K562 (cell line): ENCODE measurements around the gene ITPR1. TPM values are rescaled to one million over a fixed set of nuclear protein-coding genes. Genes with fewer than 3 reads are reported as not detected.

Experiments
- ASH1L ChIP-seq: fragments of 450-650 bp; IDR thresholded peaks from 2 replicates; pipeline ENCODE4 v1.6.1; 2018; ENCODE audit warnings: borderline replicate concordance, mild to moderate bottlenecking, low read depth; ENCODE audit not compliant: partially characterized antibody
- EGR1 ChIP-seq: fragments of 450-650 bp; conservative IDR thresholded peaks from 2 replicates; pipeline ENCODE4 v1.6.1; 2017; ENCODE audit warnings: mild to moderate bottlenecking
- EZH2 ChIP-seq: IDR thresholded peaks from 2 replicates; pipeline ENCODE4 v1.6.1; 2012; ENCODE audit warnings: low read depth, mild to moderate bottlenecking, inconsistent platforms, low read length, borderline replicate concordance
- HNRNPLL ChIP-seq: fragments of 200-400 bp; formaldehyde crosslinking; IDR thresholded peaks from 2 replicates; pipeline ENCODE4 v1.6.1; 2017; ENCODE audit warnings: low read length, low read depth, mild to moderate bottlenecking; ENCODE audit not compliant: poor library complexity, severe bottlenecking
- TCFL5 ChIP-seq: fragments of 250-450 bp; sonication (Bioruptor Pico); conservative IDR thresholded peaks from 2 replicates; pipeline ENCODE4 v1.6.1; 2021; ENCODE audit warnings: mild to moderate bottlenecking, moderate library complexity, matching md5 sums
- ZNF644 ChIP-seq: fragments of 200-800 bp; sonication (Bioruptor generic); IDR thresholded peaks from 2 replicates; pipeline ENCODE4 v1.6.1; 2016; ENCODE audit warnings: low read depth, missing genetic modification characterization, missing compliant biosample characterization
- ZNF695 ChIP-seq: fragments of 450-650 bp; formaldehyde crosslinking; IDR thresholded peaks from 2 replicates; pipeline ENCODE4 v1.4.0; 2020; ENCODE audit warnings: mild to moderate bottlenecking, moderate library complexity
- polyA plus RNA-seq, 8 experiments: library from polyadenylated mRNA; depleted of rRNA in 4 of 8; stranded (reverse) in 5 of 8; unstranded in 3 of 8; fragments of >200 nt; fragmentation: Nextera tagmentation in 2 of 8; fragmentation: Illumina TruSeq in 1 of 8; extraction: Ambion mirVana in 2 of 8; extraction: Trizol in 1 of 8; gene quantifications; 2 replicates each; pipeline versions ENCODE4 v1.2.1 to v1.2.3, GENCODE V29; 2011 to 2014; ENCODE audit warnings: inconsistent platforms in 1 of 8, missing spikeins in 1 of 8
- total RNA-seq, 7 experiments: library from RNA; depleted of rRNA in 6 of 7; stranded (reverse); fragments of >200 nt in 6 of 7; fragmentation: Illumina TruSeq in 2 of 7; extraction: Trizol in 2 of 7; gene quantifications; 2 replicates each; pipeline versions ENCODE4 v1.2.1 to v1.2.3, GENCODE V29; 2011 to 2021; ENCODE audit warnings: low replicate concordance in 1 of 7
- TF ChIP-seq, protein P1 (sequence below): fragments of 250-450 bp; sonication (Bioruptor Pico); IDR thresholded peaks from 2 replicates; pipeline ENCODE4 v1.8.0; 2022; ENCODE audit warnings: inconsistent platforms
- TF ChIP-seq, protein P2 (sequence below): fragments of 450-650 bp; formaldehyde crosslinking; IDR thresholded peaks from 2 replicates; pipeline ENCODE4 v1.4.0; 2022; ENCODE audit warnings: missing genetic modification characterization
- TF ChIP-seq, protein P3 (sequence below): fragments of 250-450 bp; sonication (Bioruptor Pico); IDR thresholded peaks from 2 replicates; pipeline ENCODE4 v1.5.0; 2021
- TF ChIP-seq, protein P4 (sequence below), 2 experiments: fragments of 450-650 bp; IDR thresholded peaks; 2 replicates each; pipeline ENCODE4 v1.6.1; 2016; ENCODE audit warnings: mild to moderate bottlenecking in 2 of 2, borderline replicate concordance in 1 of 2, low read depth in 1 of 2, moderate library complexity in 1 of 2
- TF ChIP-seq, protein P5 (sequence below): fragments of 450-650 bp; IDR thresholded peaks from 2 replicates; pipeline ENCODE4 v1.6.1; 2016; ENCODE audit warnings: borderline replicate concordance

The ITPR1 gene
- total and polyA plus RNA-seq, 9 of the 15 experiments (the other 6 are each of a cell fraction or from before 2014, with no cell fraction given), result 22.4 to 40.0 (median 27.4) TPM

DNA sequence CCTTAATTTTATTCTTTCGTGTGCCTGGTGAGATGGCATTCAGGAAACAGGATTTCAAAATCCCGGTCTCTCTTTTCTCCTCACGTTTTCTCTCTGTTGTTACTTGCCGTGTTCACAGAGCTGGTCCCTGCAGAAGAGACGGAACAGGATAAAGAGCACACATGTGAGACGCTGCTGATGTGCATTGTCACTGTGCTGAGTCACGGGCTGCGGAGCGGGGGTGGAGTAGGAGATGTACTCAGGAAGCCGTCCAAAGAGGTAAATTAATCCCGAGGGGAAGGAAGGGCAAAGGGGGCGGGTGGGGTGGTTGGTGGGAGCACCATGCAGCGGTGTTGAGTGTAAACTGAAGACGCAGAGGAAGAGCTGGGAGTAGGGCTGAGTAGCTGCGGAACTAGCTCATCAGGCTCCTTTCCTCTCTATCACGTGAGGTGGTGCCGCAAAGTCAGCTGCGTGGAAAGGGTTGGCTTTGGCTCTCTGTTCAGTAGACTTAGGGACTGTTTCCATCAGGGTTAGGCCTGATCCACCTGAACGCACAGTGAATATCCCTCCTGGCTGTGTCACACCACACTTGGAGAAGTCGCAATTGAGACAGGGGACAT lies 321.3 kb downstream of the ITPR1 start (continued):
- TF ChIP-seq, protein P1, sequence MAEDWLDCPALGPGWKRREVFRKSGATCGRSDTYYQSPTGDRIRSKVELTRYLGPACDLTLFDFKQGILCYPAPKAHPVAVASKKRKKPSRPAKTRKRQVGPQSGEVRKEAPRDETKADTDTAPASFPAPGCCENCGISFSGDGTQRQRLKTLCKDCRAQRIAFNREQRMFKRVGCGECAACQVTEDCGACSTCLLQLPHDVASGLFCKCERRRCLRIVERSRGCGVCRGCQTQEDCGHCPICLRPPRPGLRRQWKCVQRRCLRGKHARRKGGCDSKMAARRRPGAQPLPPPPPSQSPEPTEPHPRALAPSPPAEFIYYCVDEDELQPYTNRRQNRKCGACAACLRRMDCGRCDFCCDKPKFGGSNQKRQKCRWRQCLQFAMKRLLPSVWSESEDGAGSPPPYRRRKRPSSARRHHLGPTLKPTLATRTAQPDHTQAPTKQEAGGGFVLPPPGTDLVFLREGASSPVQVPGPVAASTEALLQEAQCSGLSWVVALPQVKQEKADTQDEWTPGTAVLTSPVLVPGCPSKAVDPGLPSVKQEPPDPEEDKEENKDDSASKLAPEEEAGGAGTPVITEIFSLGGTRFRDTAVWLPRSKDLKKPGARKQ (CRISPR knock-in tag), result no peak
- peak; percentile 80 for TF ChIP-seq HNRNPLL
- TF ChIP-seq, protein P2, sequence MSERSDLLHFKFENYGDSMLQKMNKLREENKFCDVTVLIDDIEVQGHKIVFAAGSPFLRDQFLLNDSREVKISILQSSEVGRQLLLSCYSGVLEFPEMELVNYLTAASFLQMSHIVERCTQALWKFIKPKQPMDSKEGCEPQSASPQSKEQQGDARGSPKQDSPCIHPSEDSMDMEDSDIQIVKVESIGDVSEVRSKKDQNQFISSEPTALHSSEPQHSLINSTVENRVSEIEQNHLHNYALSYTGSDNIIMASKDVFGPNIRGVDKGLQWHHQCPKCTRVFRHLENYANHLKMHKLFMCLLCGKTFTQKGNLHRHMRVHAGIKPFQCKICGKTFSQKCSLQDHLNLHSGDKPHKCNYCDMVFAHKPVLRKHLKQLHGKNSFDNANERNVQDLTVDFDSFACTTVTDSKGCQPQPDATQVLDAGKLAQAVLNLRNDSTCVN, result no peak
- TF ChIP-seq, protein P3, sequence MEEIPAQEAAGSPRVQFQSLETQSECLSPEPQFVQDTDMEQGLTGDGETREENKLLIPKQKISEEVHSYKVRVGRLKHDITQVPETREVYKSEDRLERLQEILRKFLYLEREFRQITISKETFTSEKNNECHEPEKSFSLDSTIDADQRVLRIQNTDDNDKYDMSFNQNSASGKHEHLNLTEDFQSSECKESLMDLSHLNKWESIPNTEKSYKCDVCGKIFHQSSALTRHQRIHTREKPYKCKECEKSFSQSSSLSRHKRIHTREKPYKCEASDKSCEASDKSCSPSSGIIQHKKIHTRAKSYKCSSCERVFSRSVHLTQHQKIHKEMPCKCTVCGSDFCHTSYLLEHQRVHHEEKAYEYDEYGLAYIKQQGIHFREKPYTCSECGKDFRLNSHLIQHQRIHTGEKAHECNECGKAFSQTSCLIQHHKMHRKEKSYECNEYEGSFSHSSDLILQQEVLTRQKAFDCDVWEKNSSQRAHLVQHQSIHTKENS (CRISPR knock-in tag), result no peak
- TF ChIP-seq, protein P4, sequence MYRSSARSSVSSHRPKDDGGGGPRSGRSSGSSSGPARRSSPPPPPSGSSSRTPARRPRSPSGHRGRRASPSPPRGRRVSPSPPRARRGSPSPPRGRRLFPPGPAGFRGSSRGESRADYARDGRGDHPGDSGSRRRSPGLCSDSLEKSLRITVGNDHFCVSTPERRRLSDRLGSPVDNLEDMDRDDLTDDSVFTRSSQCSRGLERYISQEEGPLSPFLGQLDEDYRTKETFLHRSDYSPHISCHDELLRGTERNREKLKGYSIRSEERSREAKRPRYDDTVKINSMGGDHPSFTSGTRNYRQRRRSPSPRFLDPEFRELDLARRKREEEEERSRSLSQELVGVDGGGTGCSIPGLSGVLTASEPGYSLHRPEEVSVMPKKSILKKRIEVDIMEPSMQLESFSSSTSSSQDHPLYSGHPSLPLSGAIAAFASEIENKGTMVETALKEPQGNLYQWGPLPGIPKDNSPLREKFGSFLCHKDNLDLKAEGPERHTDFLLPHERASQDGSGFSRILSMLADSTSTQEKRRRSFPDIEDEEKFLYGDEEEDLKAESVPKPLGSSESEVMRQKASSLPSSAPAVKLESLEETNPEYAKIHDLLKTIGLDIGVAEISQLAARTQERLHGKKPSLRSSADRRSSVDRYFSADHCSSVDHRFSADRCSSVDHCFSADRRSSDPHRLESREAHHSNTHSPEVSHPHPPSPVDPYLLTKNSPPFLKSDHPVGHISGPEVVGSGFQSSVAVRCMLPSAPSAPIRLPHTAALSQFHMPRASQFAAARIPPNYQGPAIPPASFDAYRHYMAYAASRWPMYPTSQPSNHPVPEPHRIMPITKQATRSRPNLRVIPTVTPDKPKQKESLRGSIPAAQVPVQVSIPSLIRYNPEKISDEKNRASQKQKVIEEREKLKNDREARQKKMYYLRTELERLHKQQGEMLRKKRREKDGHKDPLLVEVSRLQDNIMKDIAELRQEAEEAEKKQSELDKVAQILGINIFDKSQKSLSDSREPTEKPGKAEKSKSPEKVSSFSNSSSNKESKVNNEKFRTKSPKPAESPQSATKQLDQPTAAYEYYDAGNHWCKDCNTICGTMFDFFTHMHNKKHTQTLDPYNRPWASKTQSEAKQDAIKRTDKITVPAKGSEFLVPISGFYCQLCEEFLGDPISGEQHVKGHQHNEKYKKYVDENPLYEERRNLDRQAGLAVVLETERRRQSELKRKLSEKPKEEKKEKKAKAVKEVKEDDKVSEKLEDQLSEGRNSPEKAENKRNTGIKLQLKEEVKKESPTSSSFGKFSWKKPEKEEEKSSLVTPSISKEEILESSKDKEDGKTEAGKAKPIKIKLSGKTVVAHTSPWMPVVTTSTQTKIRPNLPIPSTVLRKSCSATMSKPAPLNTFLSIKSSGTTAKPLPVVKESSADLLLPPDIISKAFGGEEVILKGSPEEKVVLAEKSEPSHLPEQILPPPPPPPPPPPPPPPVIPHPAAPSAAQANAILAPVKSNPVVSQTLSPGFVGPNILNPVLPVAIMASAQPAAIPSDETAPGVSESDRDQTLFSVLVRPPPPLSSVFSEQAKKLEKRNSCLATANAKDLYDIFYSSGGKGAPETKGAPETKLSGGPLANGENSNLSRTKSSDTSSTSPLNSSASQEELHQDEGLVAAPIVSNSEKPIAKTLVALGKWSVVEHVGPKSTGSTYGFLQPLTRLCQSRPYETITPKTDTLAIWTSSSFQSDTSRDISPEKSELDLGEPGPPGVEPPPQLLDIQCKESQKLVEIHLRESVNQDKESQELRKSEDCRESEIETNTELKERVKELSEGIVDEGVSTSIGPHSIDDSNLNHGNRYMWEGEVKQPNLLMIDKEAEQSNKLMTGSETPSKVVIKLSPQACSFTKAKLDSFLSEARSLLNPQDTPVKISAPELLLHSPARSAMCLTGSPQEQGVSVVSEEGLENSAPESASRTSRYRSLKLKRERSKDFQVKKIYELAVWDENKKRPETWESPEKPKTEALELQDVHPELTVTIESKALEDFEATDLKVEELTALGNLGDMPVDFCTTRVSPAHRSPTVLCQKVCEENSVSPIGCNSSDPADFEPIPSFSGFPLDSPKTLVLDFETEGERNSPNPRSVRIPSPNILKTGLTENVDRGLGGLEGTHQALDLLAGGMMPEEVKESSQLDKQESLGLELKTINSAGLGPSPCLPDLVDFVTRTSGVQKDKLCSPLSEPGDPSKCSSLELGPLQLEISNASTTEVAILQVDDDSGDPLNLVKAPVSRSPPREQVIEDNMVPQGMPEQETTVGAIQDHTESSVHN (IDR thresholded peaks at IDR 0.05; ENCODE audit: borderline replicate concordance in 1 of 2, low read depth in 1 of 2), result peak in 1 of 2 experiments; percentile 96; a peak in 2 of 4 replicates
- TF ChIP-seq ZNF695 (CRISPR knock-in tag), result no peak
- TF ChIP-seq TCFL5 (CRISPR knock-in tag), result no peak
- peak; percentile 43 for TF ChIP-seq ASH1L
- no peak for TF ChIP-seq ZNF644 (tag)
- TF ChIP-seq EGR1, result peak; percentile 100
- no peak for TF ChIP-seq EZH2
- TF ChIP-seq, protein P5, sequence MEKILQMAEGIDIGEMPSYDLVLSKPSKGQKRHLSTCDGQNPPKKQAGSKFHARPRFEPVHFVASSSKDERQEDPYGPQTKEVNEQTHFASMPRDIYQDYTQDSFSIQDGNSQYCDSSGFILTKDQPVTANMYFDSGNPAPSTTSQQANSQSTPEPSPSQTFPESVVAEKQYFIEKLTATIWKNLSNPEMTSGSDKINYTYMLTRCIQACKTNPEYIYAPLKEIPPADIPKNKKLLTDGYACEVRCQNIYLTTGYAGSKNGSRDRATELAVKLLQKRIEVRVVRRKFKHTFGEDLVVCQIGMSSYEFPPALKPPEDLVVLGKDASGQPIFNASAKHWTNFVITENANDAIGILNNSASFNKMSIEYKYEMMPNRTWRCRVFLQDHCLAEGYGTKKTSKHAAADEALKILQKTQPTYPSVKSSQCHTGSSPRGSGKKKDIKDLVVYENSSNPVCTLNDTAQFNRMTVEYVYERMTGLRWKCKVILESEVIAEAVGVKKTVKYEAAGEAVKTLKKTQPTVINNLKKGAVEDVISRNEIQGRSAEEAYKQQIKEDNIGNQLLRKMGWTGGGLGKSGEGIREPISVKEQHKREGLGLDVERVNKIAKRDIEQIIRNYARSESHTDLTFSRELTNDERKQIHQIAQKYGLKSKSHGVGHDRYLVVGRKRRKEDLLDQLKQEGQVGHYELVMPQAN, result peak; percentile 58; the same call in 1 of the 2 replicates
